CD4-positive, alpha-beta T cell treated with Interleukin-1 beta for 1 hour (primary cell): ENCODE data around the gene ATP9B.
"Not testable (repeated sequence)": the region's sequence is repeated elsewhere in the genome, so short reads cannot be mapped to it uniquely, and the experiment has no call there.

ENCODE experiments used
- DNase-seq, 2 donors: peaks; one replicate each; pipeline ENCODE4 v3.0.0-alpha.2; 2020 to 2022

Gene ATP9B

DNA sequence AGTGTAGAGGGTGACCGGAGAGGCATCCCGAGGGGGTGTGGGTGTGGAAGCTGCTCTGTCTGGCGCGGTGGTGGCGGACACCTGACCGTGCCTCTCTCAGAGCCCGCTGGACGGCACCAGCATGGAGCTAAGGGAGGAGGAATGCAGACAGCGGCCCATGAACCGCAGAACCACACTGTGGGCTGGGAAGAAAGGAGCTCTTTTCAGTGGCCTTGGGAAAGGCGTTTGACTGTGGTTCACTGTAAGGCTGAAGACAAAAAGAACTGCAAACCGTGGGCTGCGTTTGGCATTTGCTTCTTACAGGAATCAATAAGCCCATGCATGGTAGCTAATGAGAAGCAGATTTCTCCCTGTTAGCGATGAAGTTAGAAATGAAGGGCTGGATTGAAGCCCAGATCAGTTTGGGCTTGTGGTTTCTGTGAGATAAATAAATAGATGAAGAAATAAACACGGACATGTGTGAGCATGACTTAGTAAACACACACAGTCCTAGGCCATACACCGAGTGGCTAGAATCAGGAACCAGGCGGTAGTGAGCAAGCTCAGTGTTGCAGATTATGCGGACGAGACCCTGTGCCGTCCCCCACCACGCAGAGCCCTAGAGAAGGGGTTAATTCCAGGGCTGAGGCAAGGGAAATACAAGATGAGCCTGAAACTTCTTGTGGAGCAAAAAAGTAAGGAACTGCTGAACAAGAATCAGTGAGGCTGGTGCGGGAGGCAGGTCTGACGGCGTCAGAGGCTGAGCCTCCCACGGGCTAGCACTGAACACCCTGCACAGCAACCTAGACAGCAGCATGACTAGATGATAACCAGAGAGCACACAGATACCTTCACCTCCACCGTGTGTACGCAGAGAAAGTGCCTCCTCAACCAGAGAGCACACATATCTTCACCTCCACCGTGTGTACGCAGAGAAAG is 297.2 kb downstream of the ATP9B start:
- no peak for DNase-seq

DNA sequence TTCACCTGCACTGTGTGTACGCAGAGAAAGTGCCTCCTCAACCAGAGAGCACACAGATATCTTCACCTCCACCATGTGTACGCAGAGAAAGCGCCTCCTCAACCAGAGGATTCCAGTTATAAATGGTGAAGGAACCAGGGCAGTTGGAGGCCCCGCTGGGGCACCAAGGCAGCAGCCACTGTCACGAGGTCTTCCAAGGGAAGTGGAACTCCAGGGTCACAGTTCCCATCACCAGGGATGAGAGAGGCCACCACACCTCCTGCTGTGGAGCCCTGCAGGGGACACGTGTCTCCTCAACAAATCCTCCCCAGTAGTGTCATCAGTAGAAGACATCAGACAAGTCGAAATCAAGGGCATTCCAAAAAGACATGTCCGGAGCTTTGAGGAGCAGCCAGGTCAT is 298.3 kb downstream of the ATP9B start:
- DNase-seq = no peak

DNA sequence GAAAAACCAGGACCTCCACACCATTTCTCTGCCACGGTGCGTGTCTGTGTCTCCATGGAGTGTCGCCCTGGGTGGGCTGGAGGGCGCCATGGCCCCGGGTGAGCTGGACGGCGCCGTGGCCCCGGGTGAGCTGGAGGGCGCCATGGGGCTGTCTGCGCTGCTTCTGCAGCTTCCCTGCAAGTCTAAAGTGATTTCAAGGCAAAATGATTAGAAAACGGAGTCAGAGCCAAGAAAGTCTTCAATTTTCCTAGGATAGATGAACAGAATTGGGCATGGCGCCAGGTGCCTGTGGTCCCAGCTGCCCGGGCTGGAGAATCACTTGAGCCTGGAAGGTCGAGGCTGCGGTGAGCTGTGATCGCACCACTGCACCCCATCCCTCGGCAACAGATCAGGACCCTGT is 298.8 kb downstream of the ATP9B start:
- no peak for DNase-seq

DNA sequence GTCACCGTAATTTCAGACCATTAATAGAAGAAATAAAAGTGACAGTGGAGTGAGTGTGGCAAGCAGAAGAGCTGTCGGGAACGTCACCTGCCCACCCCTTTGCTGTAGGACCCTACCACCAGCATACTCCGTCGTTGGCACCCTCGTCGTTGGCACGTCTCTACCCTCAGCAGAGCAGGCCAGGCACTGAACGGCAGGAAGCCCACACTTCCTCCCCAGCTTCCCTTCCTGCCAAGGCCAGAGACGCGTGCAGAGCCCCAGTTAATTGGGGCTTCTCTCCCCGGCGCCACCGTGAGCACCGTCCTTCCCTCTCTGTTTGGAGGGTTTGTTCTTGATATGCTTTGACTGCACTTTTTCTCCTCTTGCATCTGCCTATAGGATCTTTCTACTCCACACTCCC is 299.5 kb downstream of the ATP9B start:
- no peak for DNase-seq

GRCh38 chr18:79371561-79372121 is 302.4 kb downstream of the ATP9B start:
- DNase-seq = no peak

GRCh38 chr18:79372461-79372860 is 303.3 kb downstream of the ATP9B start:
- no peak for DNase-seq

- no peak for DNase-seq
These were observed 303.8 kb downstream of the ATP9B start for GRCh38 chr18:79372991-79373390.

DNA sequence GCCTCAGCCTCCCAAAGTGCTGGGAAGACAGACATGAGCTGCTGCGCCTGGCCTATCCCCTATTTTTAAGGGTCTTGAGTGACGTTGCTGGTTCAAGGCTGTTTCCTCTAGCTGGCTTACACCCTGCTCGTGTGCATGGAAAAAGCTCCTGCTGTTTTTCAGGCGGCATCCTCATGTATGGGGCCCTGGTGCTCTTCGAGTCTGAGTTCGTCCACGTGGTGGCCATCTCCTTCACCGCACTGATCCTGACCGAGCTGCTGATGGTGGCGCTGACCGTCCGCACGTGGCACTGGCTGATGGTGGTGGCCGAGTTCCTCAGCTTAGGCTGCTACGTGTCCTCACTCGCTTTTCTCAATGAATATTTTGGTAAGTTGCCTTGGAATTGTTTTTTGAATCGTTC is 304.5 kb downstream of the ATP9B start:
- DNase-seq = no peak

- DNase-seq = peak in 1 of 2 donors; percentile 39
These were observed 305.4 kb downstream of the ATP9B start for GRCh38 chr18:79374408-79375171.

DNA sequence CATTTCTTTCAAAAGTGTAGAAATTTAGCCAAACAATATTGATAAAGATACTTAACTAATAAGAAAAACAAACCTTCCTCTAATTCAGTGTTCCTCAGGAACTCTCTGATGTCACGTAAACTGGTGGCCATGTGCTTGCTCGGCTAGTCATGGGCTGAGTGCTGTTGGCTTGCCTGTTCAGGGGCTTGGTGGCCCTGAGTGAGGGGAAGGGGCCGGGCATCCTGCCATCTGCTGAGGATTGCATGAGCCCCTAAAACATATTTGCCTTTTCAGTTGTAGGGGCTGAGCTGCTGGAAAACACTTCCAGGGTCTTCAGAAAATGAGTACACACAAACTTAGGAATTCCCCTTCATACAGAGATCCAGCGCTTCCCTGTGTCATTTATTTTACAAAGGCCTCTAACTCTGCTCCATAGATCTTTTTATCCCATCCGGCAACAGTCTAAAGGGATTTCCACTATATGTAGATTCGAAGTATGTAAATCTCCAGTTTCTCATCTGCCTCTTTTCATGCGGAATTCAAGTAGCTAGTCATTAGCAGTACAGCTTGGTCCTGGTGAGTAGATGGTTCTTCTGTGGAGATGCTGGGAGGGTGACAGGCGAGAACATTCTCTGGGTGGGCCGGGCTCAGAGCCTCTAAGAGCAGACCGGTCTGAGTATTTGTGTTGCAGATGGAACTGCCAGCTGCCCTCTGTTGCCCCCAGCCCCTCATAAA is 306.4 kb downstream of the ATP9B start:
- no peak for DNase-seq

DNA sequence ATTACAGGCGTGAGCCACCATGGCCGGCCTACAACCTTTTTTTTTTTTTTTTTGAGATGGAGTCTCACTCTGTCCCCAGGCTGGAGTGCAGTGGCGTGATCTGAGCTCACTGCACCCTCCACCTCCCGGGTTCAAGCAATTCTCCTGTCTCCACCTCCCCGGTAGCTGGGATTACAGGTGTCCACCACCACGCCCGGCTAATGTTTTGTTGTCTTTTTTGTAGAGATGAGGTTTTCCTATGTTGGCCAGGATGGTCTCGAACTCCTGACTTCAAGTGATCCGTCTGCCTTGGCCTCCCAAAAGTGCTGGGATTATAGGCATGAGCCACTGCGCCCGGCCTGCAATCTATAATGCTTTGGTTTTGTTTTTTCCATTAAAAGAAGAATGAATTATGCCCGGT is 307.5 kb downstream of the ATP9B start:
- not testable (repeated sequence) for DNase-seq

DNA sequence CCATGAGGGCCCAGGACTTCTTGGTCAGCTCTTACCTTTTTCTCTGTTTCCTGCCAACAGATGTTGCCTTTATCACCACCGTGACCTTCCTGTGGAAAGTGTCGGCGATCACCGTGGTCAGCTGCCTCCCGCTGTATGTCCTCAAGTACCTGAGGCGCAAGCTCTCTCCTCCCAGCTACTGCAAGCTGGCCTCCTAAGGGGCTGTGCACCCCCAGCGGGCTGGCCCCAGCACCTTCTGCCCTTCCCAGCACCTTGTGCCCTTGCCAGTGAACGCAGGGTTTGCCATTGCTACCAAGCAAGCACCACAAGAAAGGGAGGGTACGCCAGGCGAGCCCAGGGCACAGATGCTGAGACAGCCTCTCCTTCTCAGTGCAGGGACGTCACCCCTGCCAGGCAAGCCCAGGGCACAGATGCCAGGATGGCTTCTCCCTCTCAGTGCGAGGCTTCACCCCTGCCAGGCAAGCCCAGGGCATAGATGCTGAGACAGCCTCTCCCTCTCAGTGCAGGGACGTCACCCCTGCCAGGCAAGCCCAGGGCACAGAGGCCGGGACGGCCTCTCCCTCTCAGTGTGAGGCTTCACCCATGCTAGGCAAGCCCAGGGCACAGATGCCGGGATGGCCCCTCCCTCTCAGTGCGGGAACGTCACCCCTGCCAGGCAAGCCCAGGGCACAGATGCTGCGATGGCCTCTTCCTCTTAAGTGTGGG is 308.1 kb downstream of the ATP9B start:
- DNase-seq = no peak

DNA sequence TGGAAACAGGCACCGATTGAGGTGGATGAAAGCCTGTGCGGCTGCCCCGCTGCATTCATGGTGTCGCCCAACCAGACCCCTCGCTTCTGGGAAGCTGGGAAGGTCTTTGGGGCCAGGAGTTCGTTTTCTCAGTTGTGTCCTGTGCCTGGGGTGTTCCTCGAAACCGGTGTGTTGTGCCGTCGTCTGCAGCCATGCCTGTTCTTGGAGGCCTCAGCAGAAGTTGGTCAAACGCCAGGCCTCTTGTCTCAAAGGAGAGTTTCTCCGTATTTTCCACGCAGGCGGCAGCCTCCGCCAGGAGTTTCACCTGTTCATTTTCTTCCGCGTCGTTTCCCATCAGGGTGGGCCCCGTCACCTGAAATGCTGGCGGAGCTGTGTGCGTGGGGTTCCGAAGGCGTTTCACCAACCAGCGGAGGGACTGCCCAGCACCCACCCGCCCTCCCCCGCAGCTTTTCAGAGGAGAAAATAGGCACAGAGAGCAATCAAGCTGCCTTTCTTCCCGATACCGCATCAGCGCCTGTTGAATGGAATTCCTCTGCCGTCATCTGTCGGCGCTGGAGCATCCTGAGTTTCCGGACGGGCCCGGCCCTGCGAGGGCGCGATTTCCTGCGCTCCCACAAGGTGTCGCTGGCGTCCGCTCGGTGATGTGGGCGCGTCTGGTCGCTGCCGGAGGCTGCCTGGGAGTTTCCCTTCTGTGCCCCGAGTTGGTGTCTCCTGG is 309.5 kb downstream of the ATP9B start:
- peak; percentile 81 to 84 for DNase-seq

GRCh38 chr18:79379251-79379905 is 310.2 kb downstream of the ATP9B start:
- no peak for DNase-seq

DNA sequence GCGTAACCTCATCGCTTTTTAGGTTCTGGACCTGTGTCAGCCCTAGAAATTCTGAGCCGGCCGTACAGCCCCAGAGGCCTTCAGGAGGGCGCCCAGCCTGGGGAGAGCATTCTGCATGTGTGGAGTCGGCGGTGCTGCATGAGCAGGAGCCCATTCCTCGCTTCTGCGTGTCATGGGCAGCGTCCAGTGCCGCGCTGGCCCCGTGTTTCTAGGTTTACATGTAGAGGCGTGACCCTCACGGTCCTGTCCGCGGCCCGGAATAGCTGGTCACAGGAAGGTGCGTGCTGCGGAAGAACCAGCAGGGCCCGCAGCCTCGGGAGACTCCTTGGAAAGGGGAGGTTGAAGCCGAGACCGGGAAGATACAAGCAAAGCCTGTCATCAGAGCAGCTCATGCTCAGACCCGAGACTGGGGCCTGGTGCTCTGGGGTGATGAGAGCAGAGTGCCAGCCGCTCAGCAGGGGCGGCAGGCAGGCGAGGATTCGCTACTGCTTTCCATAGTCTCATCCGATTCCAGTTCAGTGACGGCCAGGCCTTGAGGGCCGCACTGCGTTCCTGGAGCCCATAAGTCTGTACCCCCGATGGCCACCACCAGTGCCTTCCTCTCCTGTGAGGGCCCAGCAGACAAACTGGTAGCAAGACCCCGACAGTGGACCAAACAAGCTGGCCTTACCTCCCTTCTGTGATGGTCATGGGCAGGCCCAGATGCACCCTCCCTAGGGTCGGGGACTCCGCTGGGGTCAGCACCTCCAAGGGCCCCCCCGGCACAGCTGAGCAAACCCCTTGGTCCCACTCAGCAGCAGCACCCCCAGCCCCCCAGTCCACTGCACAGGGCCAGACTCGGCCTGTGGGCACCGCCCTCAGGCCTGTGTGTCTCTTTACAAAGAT is 311.0 kb downstream of the ATP9B start:
- no peak for DNase-seq

- DNase-seq = peak; percentile 66 to 68
These were observed 311.9 kb downstream of the ATP9B start for GRCh38 chr18:79380816-79381806.

DNA sequence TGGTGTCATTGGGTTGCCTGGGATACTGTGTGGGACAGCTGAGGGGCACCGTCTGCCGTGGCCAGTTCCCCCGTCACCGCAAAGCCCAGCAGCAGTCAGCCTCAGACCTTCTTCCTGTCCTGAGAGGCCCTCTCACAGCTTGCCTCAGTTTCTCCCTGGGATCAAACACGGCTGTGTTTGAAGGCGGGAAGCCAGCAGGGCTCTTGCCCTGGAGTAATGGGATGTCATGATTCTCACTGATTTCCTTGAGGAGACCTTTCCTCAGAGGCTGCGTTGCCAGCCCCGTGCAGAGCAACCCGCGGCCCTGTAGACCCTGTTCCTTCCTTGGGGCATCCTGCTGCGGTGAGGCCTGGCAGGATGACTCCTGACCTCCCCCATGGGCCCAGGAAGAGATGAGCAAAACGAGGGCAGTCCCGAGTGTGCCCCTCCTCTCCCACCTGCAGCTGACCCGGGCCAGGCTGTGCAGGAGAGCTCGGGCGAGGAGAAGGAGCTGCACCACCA is 312.7 kb downstream of the ATP9B start:
- no peak for DNase-seq

GRCh38 chr18:79382681-79383387 is 313.6 kb downstream of the ATP9B start:
- DNase-seq = no peak
